Gastrocnemius medialis (tissue), 4 donors: Measurements from ENCODE around the gene ADAMTSL1. TPM values are rescaled to one million over a fixed set of nuclear protein-coding genes. Genes with fewer than 3 reads are reported as not detected.
A peak's percentile ranks its signal among the peaks of the same experiment; 100 is the strongest.

Experiments used
- ATAC-seq, 2 donors: fragments of 150-250 bp; one replicate each; pipeline ENCODE4 v1.9.1; 2016
- DNase-seq, 2 donors: peaks; one replicate each; pipeline ENCODE4 v3.0.0-alpha.2; 2019
- H3K27ac ChIP-seq, 4 donors: fragments of 200-600 bp; sonication (generic); 1 replicate in 1 of 4; 2 replicates in 3 of 4; pipeline ENCODE4 v1.5.1; 2016 to 2018; ENCODE audit warnings: mild to moderate bottlenecking in 2 of 4, moderate library complexity in 1 of 4
- H3K27me3 ChIP-seq, 3 donors: fragments of 200-600 bp; sonication (generic) in 2 of 3; 1 replicate in 1 of 3; 2 replicates in 2 of 3; pipeline versions ENCODE4 v1.5.1 to v1.6.0; 2016 to 2019; ENCODE audit warnings: mild to moderate bottlenecking in 1 of 3, moderate library complexity in 1 of 3
- H3K36me3 ChIP-seq, 2 donors: fragments of 200-600 bp; sonication (generic) in 1 of 2; one replicate each; pipeline ENCODE4 v1.5.1; 2017 to 2018
- H3K4me1 ChIP-seq, 2 donors: fragments of 200-600 bp; sonication (generic) in 1 of 2; one replicate each; pipeline ENCODE4 v1.5.1; 2016 to 2017; ENCODE audit warnings: mild to moderate bottlenecking in 2 of 2
- H3K4me3 ChIP-seq, 4 donors: fragments of 200-600 bp; sonication (generic) in 3 of 4; 1 replicate in 1 of 4; 2 replicates in 3 of 4; pipeline ENCODE4 v1.5.1; 2016 to 2019; ENCODE audit warnings: mild to moderate bottlenecking in 2 of 4
- H3K9me3 ChIP-seq, 3 donors: fragments of 200-600 bp; sonication (generic) in 2 of 3; 1 replicate in 1 of 3; 2 replicates in 2 of 3; pipeline ENCODE4 v1.5.1; 2016 to 2019
- POLR2A ChIP-seq, 2 donors: fragments of 450-650 bp; IDR thresholded peaks; one replicate each; pipeline ENCODE4 v1.6.1; 2017; ENCODE audit warnings: antibody characterized with exemption in 2 of 2, mild to moderate bottlenecking in 2 of 2, moderate library complexity in 2 of 2
- in situ Hi-C, 4 donors: fragments of 200-750 bp; cut with MboI; loops; one replicate each; pipeline versions ENCODE4 v1.15.0 to v1.8.0; 2017; ENCODE audit warnings: low sequenced_read_pairs in 4 of 4
- intact Hi-C: fragments of 100-400 bp; cut with DNase I; formaldehyde crosslinking; loops from one replicate; pipeline ENCODE4 v1.15.1; 2023; ENCODE audit warnings: low total_unique reads
- total RNA-seq, 4 donors: library from RNA; depleted of rRNA; stranded (reverse); fragments of >200 nt; gene quantifications; one replicate each; pipeline versions ENCODE4 v1.1.0 to v1.2.3, GENCODE V29; 2016
- TF ChIP-seq, protein P1 (sequence below), 5 experiments: fragments of 450-650 bp in 3 of 5; fragments of 200-600 bp in 2 of 5; sonication (generic) in 2 of 5; IDR thresholded peaks in 4 of 5; conservative IDR thresholded peaks in 1 of 5; 1 replicate in 4 of 5; 2 replicates in 1 of 5; pipeline ENCODE4 v1.5.1; 2016 to 2019; ENCODE audit warnings: antibody characterized with exemption in 5 of 5, mild to moderate bottlenecking in 3 of 5, moderate library complexity in 3 of 5

The ADAMTSL1 gene
- total RNA-seq, 4 donors from 2014 or later: 0.05 to 0.58 (median 0.28) TPM

DNA sequence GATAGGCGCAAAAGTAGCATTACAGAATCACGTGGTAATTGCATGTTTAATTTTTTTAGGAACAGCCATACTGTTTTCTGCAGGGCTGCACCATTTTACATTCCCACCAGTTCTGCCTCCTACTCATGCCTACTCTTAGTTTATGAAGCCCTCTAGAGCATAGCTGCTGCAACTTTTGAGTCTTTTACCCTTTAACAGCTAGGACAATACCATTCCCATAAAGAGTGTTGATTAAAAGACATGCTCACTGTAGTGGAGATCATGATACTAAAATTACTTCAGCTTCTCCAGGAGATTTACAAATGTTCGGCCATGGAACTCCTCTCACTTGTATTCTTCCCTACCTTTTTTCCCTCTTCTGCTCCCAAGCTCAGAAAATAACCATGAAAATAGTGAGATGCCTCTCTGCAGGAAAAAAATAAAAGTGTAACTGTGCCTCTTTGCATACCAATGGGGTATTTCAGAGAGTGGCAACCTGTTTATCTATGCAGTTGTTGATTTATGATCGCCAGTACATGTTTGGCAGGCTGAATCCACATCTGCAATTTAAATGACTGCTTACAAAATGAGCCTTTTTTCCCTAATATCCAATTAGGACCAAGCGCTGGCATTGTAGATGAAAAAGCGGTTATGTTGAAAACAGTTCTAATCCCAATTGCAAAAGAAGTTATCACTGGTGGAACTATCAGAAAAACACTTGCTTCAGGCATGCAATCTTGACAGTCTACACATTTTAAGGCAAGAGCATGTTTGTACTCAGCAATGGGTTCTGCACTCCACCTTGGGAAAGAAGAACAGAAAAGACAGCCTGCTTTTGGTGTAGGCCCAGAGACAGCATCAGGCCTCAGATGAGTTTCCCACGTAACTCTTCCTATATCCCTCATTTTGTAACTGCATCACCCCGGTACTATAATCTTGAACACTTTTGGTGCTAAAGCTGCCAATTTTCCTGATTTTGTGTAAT lies 131.1 kb downstream of the ADAMTSL1 start:
- Histone ChIP-seq H3K4me1 (no peaks in the 10 kb centered on the region), H3K9me3 (no peaks in the 10 kb centered on the region), H3K4me3 (no peak overlapping the region), H3K27ac (no peak overlapping the region), H3K36me3 (no peaks in the 10 kb centered on the region), H3K27me3 (no peaks in the 10 kb centered on the region)
- in situ Hi-C loops (no loop called here), intact Hi-C loops (no loop called here)
- TF ChIP-seq, protein P1, sequence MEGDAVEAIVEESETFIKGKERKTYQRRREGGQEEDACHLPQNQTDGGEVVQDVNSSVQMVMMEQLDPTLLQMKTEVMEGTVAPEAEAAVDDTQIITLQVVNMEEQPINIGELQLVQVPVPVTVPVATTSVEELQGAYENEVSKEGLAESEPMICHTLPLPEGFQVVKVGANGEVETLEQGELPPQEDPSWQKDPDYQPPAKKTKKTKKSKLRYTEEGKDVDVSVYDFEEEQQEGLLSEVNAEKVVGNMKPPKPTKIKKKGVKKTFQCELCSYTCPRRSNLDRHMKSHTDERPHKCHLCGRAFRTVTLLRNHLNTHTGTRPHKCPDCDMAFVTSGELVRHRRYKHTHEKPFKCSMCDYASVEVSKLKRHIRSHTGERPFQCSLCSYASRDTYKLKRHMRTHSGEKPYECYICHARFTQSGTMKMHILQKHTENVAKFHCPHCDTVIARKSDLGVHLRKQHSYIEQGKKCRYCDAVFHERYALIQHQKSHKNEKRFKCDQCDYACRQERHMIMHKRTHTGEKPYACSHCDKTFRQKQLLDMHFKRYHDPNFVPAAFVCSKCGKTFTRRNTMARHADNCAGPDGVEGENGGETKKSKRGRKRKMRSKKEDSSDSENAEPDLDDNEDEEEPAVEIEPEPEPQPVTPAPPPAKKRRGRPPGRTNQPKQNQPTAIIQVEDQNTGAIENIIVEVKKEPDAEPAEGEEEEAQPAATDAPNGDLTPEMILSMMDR (IDR thresholded peaks at IDR 0.05 in 4 of 5, conservative IDR thresholded peaks at IDR 0.05 in 1 of 5): no peak
- TF ChIP-seq POLR2A (IDR thresholded peaks at IDR 0.05): no peak
- DNase-seq (no peak), ATAC-seq (no peak)

DNA sequence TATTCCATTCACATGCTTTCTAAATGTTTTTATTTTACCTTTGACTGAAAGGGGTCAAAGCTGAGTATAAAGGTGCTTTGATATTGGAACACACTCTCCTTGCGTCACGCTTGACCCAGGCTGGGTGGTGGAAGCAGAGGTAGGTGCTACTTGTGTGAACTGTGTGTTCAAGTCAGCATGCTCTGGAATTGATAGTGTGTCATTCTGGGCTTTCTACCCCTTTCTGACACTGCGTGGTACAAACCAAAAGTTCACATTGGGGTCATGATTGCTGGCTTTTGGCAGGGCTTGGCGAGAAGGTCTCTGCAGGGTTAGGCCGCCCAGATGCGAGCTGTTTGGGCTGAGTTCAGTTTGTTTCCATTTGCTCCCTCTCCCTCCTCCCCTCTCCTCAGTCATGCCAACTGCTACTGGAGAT lies 131.8 kb downstream of the ADAMTSL1 start:
- peak in 1 of 2 donors; percentile 6 for DNase-seq
- in situ Hi-C loops (no loop called here), intact Hi-C loops (no loop called here)

DNA sequence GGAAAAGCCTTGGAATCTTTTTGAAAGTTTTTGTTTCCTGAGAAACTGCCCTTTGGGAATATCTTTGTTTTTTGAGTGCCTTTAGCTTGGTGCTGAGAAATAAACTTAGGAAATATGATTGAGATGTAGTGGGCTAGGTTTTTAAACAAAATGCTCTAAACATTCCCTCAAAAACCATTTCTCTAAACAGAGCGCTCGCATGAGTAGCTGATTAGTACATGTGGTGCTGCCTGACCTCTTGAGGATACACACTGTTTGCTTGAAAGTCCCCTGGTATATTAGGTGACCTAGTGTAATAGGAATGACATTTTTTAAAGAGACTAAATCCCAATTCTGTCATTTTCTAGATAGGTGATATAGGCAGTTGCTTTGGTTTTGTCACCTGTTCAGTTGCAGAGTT lies 132.3 kb downstream of the ADAMTSL1 start:
- H3K4me1 ChIP-seq: no peaks in the 10 kb centered on the region
- peak overlapping the region in 2 of 4 donors; percentile 21 to 32 for H3K27ac ChIP-seq
- H3K4me3 ChIP-seq: no peak overlapping the region
- TF ChIP-seq POLR2A (IDR thresholded peaks at IDR 0.05): no peak
- TF ChIP-seq, protein P1 (IDR thresholded peaks at IDR 0.05 in 4 of 5, conservative IDR thresholded peaks at IDR 0.05 in 1 of 5): no peak
- in situ Hi-C loops: no loop called here
- DNase-seq (no peak), ATAC-seq (peak in 1 of 2 donors; percentile 30)
- no peaks in the 10 kb centered on the region for H3K27me3 ChIP-seq
- no peaks in the 10 kb centered on the region for H3K9me3 ChIP-seq
- no peaks in the 10 kb centered on the region for H3K36me3 ChIP-seq
- intact Hi-C loops: no loop called here

More for the DNA sequence above, 131.8 kb downstream of the ADAMTSL1 start:
- TF ChIP-seq POLR2A (IDR thresholded peaks at IDR 0.05): no peak
- TF ChIP-seq, protein P1 (IDR thresholded peaks at IDR 0.05 in 4 of 5, conservative IDR thresholded peaks at IDR 0.05 in 1 of 5): no peak
- H3K4me3 ChIP-seq: no peak overlapping the region
- H3K27me3 ChIP-seq: no peaks in the 10 kb centered on the region
- H3K36me3 ChIP-seq: no peaks in the 10 kb centered on the region
- no peaks in the 10 kb centered on the region for H3K4me1 ChIP-seq
- peak overlapping the region in 1 of 4 donors; percentile 32 for H3K27ac ChIP-seq
- no peaks in the 10 kb centered on the region for H3K9me3 ChIP-seq
- peak in 1 of 2 donors; percentile 56 for ATAC-seq

DNA sequence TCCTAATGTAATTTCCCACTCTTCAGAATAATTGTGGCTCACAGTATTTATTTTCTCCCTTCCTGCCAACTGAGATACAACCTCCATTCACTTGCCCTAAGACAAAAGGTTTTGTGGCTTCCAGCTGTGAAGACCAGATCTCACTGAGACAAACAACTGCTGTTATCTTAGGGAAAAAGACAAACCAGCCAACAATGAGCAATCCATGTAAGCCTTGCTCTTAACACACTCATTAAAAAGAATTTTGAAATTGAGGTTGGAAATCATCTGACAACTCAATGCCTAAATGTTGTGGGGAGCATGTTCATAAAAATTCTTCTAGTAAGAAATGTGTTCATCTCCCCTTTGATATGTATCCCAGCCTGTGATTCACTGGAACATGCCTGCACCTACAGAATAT lies 132.9 kb downstream of the ADAMTSL1 start:
- Histone ChIP-seq H3K9me3 (no peaks in the 10 kb centered on the region), H3K4me1 (no peaks in the 10 kb centered on the region), H3K4me3 (no peak overlapping the region), H3K36me3 (no peaks in the 10 kb centered on the region), H3K27me3 (no peaks in the 10 kb centered on the region), H3K27ac (peak overlapping the region in 2 of 4 donors; percentile 21 to 32)
- no peak for DNase-seq
- TF ChIP-seq, protein P1 (IDR thresholded peaks at IDR 0.05 in 4 of 5, conservative IDR thresholded peaks at IDR 0.05 in 1 of 5): no peak
- TF ChIP-seq POLR2A (IDR thresholded peaks at IDR 0.05): no peak
- in situ Hi-C loops (no loop called here), intact Hi-C loops (no loop called here)
- no peak for ATAC-seq
